Stomach smooth muscle (tissue), 2 donors: ENCODE data around the gene MDC1.
"Not testable (repeated sequence)": the region's sequence is repeated elsewhere in the genome, so short reads cannot be mapped to it uniquely, and the experiment has no call there.

Experiments
- H3K27ac ChIP-seq: one replicate; pipeline ENCODE4 v1.7.0; 2013; ENCODE audit warnings: mild to moderate bottlenecking, low read length, inconsistent platforms
- H3K27me3 ChIP-seq, 2 donors: one replicate each; pipeline ENCODE4 v1.7.0; 2013; ENCODE audit warnings: low read length in 2 of 2; ENCODE audit not compliant: insufficient read depth in 2 of 2, control insufficient read depth in 1 of 2
- H3K36me3 ChIP-seq, 2 donors: one replicate each; pipeline ENCODE4 v1.7.0; 2013; ENCODE audit warnings: low read length in 2 of 2; ENCODE audit not compliant: control insufficient read depth in 2 of 2, insufficient read depth in 2 of 2
- H3K4me1 ChIP-seq: one replicate; pipeline ENCODE4 v1.7.0; 2013; ENCODE audit warnings: low read length; ENCODE audit not compliant: control insufficient read depth, insufficient read depth
- H3K4me3 ChIP-seq, 2 donors: one replicate each; pipeline ENCODE4 v1.7.0; 2013; ENCODE audit warnings: low read length in 2 of 2
- H3K9ac ChIP-seq, 2 donors: one replicate each; pipeline ENCODE4 v1.7.0; 2013; ENCODE audit warnings: low read length in 2 of 2, mild to moderate bottlenecking in 1 of 2
- H3K9me3 ChIP-seq, 2 donors: one replicate each; pipeline ENCODE4 v1.7.0; 2013; ENCODE audit warnings: low read length in 2 of 2; ENCODE audit not compliant: control insufficient read depth in 2 of 2
- donor health status: healthy.
- donor health status: Pancreatic carcinoma.

MDC1 gene

GRCh38 chr6:30717129-30717844, at the start of gene MDC1:
TSS of gene MDC1 (minus strand) at chr6:30717281. CDS start at chr6:30715175, 2,106 bp downstream.
- H3K9ac ChIP-seq = peak within 1 kb of the TSS; percentile 81 to 89
- peaks cover 19% of the 10 kb centered on the region for H3K4me1 ChIP-seq
- peak within 1 kb of the TSS; percentile 86 to 88 for H3K4me3 ChIP-seq
- no peaks in the 10 kb centered on the region for H3K9me3 ChIP-seq
- peak within 1 kb of the TSS; percentile 94 for H3K27ac ChIP-seq
- H3K27me3 ChIP-seq = no peaks in the 10 kb centered on the region
- H3K36me3 ChIP-seq = peaks cover 12 to 18% of the 10 kb centered on the region in 2 donors

GRCh38 chr6:30766461-30767157, 49.5 kb upstream of the MDC1 start:
- no peak overlapping the region for H3K4me3 ChIP-seq
- no peak overlapping the region for H3K9ac ChIP-seq
- H3K27ac ChIP-seq = no peak overlapping the region
- H3K9me3 ChIP-seq = no peaks in the 10 kb centered on the region
- H3K4me1 ChIP-seq = peaks cover 30% of the 10 kb centered on the region
- H3K36me3 ChIP-seq = no peaks in the 10 kb centered on the region
- H3K27me3 ChIP-seq = no peaks in the 10 kb centered on the region

GRCh38 chr6:30765495-30765894, 48.4 kb upstream of the MDC1 start:
- H3K27ac ChIP-seq, H3K36me3 ChIP-seq, H3K27me3 ChIP-seq, H3K9me3 ChIP-seq, H3K4me3 ChIP-seq, H3K9ac ChIP-seq: not testable (repeated sequence)
- H3K4me1 ChIP-seq = peaks cover 34% of the 10 kb centered on the region

GRCh38 chr6:30764490-30765043, 47.5 kb upstream of the MDC1 start:
- not testable (repeated sequence) for H3K9ac ChIP-seq, H3K9me3 ChIP-seq, H3K36me3 ChIP-seq, H3K27ac ChIP-seq, H3K27me3 ChIP-seq, H3K4me3 ChIP-seq
- peaks cover 32% of the 10 kb centered on the region for H3K4me1 ChIP-seq

GRCh38 chr6:30763618-30764489, 46.8 kb upstream of the MDC1 start:
- H3K36me3 ChIP-seq = no peaks in the 10 kb centered on the region
- no peaks in the 10 kb centered on the region for H3K27me3 ChIP-seq
- H3K4me1 ChIP-seq = peaks cover 32% of the 10 kb centered on the region
- H3K9ac ChIP-seq = no peak overlapping the region
- H3K4me3 ChIP-seq = no peak overlapping the region
- peak overlapping the region; percentile 60 for H3K27ac ChIP-seq
- H3K9me3 ChIP-seq = no peaks in the 10 kb centered on the region

GRCh38 chr6:30763155-30763617, 46.1 kb upstream of the MDC1 start:
- no peaks in the 10 kb centered on the region for H3K36me3 ChIP-seq
- H3K27me3 ChIP-seq = no peaks in the 10 kb centered on the region
- H3K9me3 ChIP-seq = no peaks in the 10 kb centered on the region
- no peak overlapping the region for H3K4me3 ChIP-seq
- H3K4me1 ChIP-seq = peaks cover 29% of the 10 kb centered on the region
- H3K27ac ChIP-seq = peak overlapping the region; percentile 60
- H3K9ac ChIP-seq = no peak overlapping the region

GRCh38 chr6:30761791-30762429, 44.8 kb upstream of the MDC1 start:
- Histone ChIP-seq H3K9me3 (no peaks in the 10 kb centered on the region), H3K27ac (no peak overlapping the region), H3K4me1 (peaks cover 29% of the 10 kb centered on the region), H3K9ac (no peak overlapping the region), H3K27me3 (no peaks in the 10 kb centered on the region), H3K36me3 (no peaks in the 10 kb centered on the region), H3K4me3 (no peak overlapping the region)

GRCh38 chr6:30760549-30760948, 43.5 kb upstream of the MDC1 start:
- H3K27me3 ChIP-seq = no peaks in the 10 kb centered on the region
- H3K4me3 ChIP-seq = no peak overlapping the region
- H3K27ac ChIP-seq = no peak overlapping the region
- H3K36me3 ChIP-seq = no peaks in the 10 kb centered on the region
- H3K4me1 ChIP-seq = peaks cover 29% of the 10 kb centered on the region
- no peak overlapping the region for H3K9ac ChIP-seq
- H3K9me3 ChIP-seq = no peaks in the 10 kb centered on the region

GRCh38 chr6:30759575-30760239, 42.6 kb upstream of the MDC1 start:
- peak overlapping the region in 1 of 2 donors; percentile 8 for H3K4me3 ChIP-seq
- H3K27ac ChIP-seq = no peak overlapping the region
- no peaks in the 10 kb centered on the region for H3K36me3 ChIP-seq
- H3K27me3 ChIP-seq = no peaks in the 10 kb centered on the region
- H3K9ac ChIP-seq = no peak overlapping the region
- H3K9me3 ChIP-seq = no peaks in the 10 kb centered on the region
- H3K4me1 ChIP-seq = peaks cover 29% of the 10 kb centered on the region
